T-helper 9 cell (primary cell): ENCODE results near the gene OR6C2.
"Not testable (repeated sequence)": the region's sequence is repeated elsewhere in the genome, so short reads cannot be mapped to it uniquely, and the experiment has no call there.

ENCODE experiments used
- DNase-seq: peaks from one replicate; pipeline ENCODE4 v3.0.0-alpha.2; 2020

The OR6C2 gene

GRCh38 chr12:55479136-55479535 lies 35.3 kb downstream of the OR6C2 start:
- not testable (repeated sequence) for DNase-seq

GRCh38 chr12:55484284-55484683 lies 40.4 kb downstream of the OR6C2 start:
- DNase-seq, result not testable (repeated sequence)

GRCh38 chr12:55492078-55492477 lies 48.2 kb downstream of the OR6C2 start, which contains the start of gene OR6C68:
OR6C68 (plus strand) TSS chr12:55492378; CDS start chr12:55492378, 0 bp downstream.
- DNase-seq, result no peak

- no peak for DNase-seq
Observed at GRCh38 chr12:55495490-55495889, 51.6 kb downstream of the OR6C2 start.

GRCh38 chr12:55499231-55499630 lies 55.4 kb downstream of the OR6C2 start:
- DNase-seq, result no peak

GRCh38 chr12:55499810-55500252 lies 56.0 kb downstream of the OR6C2 start:
- DNase-seq, result no peak

- DNase-seq, result no peak
Observed at GRCh38 chr12:55501601-55502000, 57.7 kb downstream of the OR6C2 start.
